IPS-18c (cell line): ENCODE measurements around the gene SH2D5.
"Not testable (repeated sequence)": the region's sequence is repeated elsewhere in the genome, so short reads cannot be mapped to it uniquely, and the experiment has no call there.

ENCODE experiments used
- H3K4me3 ChIP-seq: 2 replicates; pipeline ENCODE4 v1.7.0; 2013; ENCODE audit warnings: low read depth, mild to moderate bottlenecking, low read length, moderate library complexity; ENCODE audit not compliant: insufficient read depth
- H3K9me3 ChIP-seq: one replicate; pipeline ENCODE4 v1.6.1; 2013; ENCODE audit warnings: mild to moderate bottlenecking, low read length, moderate library complexity; ENCODE audit not compliant: control insufficient read depth, insufficient read depth

Gene SH2D5

DNA sequence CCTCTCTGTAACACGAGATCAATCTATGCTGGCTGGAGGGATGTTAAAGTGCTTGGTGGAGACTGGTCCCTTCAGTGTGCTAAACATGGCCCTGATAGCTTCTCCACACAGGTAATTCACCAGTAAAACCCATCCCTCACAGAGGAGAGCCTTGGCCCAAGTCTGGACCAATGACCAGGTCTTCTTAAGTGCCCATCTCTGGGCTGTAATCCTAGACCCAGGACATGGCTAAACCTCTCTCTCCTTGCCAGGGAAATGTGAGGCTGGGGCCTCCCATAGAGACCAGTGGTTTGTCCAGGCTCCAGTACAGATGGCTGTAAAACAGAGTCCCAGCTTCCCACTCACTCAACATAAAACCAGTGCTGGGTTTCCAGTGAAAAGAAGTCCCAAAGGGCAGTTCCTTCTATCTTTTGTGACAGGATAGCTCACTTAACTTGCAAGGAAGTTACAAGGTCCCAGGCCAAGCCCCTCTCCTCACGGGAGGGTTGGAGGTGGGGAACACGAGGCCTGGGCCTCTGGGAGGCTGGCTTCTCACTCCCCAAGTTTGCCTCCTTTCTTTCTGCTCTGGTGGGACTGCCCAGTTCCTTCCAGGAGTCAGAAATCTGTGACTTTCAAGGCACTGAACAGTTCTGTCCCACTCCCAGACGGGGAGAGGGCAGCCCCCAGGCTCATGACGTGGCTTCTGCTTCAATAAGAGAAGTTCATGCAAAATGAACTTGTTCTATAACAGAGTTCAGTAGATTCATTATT is 12.5 kb downstream of the SH2D5 start:
- Histone ChIP-seq H3K4me3 (no peak overlapping the region), H3K9me3 (no peaks in the 10 kb centered on the region)

DNA sequence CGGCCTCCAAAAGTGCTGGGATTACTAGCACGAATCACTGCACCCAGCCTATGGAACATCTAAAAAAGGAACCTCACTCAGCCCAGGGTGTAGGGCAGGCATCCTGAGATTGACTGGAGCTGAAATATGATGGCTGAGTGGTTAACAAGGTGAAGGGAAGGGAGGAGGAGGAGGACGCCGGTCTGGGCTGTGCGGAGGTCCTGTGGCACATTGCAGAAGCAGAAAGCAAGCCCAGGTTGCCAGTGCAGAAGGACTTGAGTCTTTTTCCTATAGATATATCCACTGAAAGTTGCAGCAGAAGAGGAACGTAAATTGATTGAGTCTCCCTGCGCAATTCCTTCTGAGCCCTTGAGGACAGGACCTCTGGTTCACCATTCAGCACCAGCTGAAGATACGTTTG is 13.2 kb downstream of the SH2D5 start:
- Histone ChIP-seq H3K4me3 (no peak overlapping the region), H3K9me3 (no peaks in the 10 kb centered on the region)

DNA sequence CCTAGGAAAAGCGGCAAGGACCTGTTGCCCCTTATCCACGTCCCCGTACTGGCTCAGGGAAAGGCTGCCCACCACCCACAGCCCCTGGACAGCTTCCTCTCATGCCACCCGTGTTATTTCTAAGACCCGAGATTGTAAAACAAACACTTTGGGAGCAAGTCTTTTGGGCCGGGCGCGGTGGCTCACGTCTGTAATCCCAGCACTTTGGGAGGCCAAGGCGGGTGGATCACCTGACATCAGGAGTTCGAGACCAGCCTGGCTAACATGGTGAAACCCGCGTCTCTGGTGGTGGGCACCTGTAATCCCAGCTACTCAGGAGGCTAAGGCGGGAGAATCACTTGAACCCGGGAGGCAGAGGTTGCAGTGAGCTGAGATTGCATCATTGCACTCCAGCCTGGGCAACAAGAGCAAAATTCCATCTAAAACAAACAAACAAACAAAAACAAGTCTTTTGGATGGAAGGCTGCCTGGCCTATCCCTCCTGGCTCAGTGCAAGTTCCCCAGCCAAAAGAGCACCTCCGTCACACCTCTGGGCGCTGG is 14.1 kb downstream of the SH2D5 start:
- H3K4me3 ChIP-seq = peak overlapping the region; percentile 59; the same call in 1 of the 2 replicates
- H3K9me3 ChIP-seq = not testable (repeated sequence)

DNA sequence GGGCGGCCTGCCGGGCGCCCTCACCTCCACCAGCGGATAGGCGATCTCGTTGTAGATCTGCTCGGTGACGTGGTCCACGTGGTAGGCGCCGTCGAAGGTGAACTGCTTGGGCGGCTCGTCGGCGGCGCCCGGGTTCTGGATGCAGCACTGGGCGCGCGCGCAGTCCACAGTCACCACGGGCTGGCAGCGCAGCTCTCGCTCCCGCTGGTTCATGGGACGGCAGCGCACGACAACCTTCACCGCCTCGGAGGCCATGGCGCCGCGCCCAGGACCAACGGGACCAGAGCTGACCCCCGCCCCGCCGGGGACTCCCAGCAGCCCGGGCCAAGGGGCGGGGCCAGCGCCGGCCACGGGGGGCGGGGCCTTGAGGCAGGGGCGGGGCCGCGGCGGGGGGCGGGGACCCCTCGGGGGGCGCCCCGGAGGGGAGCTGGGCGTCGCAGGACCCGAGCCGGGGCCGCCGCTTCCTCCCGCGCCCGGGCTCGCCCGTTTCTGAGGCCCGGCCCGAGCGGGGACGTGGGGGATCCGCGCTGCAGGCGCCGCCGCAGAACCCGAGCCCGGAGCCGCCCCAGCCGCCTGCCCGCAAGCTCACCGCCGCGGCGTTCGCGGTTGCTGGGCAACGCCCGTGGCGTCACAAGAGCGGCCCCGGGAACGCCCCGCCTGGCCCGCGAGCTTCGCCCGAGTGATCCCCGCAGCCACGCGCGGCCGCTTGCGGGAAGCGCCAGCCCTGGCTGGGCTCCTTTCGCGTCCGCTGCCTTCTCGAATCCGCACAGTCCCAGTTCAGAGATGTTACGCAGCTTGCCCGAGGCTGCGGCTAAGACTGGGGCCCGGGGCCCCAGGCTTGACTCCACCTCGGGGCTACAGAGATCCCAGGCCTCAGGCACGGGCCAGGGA is 14.8 kb downstream of the SH2D5 start, which contains the start of gene KIF17:
KIF17 (minus strand) TSS at position 556 of the 891 bp plus-strand sequence; CDS start at position 255, 301 bp downstream.
- Histone ChIP-seq H3K4me3 (peak within 1 kb of the TSS; percentile 60), H3K9me3 (no peaks in the 10 kb centered on the region)

DNA sequence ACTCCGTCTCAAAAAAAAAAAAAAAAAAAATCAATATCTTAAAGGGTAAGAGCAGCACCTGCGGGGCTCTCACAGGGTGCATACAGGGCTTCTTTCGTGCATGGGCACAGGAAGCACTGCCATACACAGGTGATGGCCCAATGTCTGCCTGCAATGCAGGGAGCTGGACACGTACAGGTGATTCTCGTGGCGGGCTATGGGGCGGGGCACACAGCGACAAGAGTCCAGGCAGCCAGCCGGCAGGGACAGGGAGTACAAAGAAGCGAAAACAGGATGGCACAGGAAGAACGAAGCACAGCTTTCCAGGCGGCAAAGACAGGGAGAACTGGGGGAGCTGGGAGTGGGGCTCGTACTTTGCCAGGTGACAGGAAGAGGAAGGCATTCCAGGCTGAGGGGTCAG is 16.3 kb downstream of the SH2D5 start:
- Histone ChIP-seq H3K9me3 (no peaks in the 10 kb centered on the region), H3K4me3 (no peak overlapping the region)

DNA sequence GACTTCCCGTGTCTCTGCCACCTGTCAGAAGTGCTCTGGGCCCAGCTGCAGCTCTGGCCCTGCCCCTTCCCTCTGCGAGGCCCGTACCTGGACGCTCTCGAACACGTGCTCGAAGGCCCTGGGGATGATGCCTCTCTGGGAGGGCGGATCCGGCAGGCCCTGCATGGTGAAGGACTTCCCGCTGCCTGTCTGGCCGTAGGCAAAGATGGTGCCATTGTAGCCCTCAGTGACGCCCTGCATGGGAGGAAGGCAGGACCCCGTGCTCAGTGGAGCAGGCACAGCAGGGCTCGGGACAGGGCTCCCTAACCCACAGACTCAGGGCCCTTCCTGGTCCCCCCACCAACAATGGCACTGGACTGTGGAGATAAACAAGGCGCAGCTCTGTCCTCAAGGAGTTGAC is 17.1 kb downstream of the SH2D5 start:
- Histone ChIP-seq H3K4me3 (no peak overlapping the region), H3K9me3 (no peaks in the 10 kb centered on the region)

DNA sequence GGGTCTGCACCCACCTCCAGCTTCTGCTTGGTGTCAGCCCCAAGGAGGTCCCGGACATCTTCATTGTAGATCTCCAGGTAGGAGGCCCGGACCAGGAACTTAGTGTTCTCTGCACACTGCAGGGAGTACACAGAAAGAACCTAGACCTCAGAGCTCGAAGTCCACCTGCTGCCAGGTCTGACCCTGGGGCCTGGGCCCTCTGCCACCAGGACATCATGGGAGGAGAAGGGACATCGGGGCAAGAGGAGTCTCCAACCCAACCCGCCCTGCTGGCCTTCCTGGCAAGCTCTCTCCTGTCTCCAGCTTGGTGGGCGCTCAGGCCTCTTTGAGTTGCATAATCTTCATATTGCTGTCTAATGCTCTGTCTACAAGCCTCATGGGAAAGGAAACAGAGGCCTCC is 19.1 kb downstream of the SH2D5 start:
- H3K9me3 ChIP-seq = no peaks in the 10 kb centered on the region
- no peak overlapping the region for H3K4me3 ChIP-seq

DNA sequence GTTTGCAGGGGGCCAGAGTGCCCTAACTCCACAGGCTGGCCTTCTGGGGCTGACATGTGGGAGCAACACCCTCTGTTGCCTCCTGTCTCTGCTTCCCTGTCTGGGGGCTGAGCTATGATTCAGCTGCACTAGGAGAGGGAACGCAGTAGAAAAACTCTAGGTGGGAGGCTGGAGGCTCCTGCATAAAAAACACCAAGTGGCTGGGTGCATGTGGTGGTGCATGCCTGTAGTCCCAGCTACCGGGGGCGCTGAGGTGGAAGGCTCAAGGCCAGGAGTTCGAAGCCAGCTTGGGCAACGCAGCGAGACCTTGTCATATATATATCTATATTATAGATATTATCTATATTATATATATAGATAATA is 20.3 kb downstream of the SH2D5 start:
- H3K4me3 ChIP-seq = no peak overlapping the region
- H3K9me3 ChIP-seq = no peaks in the 10 kb centered on the region

DNA sequence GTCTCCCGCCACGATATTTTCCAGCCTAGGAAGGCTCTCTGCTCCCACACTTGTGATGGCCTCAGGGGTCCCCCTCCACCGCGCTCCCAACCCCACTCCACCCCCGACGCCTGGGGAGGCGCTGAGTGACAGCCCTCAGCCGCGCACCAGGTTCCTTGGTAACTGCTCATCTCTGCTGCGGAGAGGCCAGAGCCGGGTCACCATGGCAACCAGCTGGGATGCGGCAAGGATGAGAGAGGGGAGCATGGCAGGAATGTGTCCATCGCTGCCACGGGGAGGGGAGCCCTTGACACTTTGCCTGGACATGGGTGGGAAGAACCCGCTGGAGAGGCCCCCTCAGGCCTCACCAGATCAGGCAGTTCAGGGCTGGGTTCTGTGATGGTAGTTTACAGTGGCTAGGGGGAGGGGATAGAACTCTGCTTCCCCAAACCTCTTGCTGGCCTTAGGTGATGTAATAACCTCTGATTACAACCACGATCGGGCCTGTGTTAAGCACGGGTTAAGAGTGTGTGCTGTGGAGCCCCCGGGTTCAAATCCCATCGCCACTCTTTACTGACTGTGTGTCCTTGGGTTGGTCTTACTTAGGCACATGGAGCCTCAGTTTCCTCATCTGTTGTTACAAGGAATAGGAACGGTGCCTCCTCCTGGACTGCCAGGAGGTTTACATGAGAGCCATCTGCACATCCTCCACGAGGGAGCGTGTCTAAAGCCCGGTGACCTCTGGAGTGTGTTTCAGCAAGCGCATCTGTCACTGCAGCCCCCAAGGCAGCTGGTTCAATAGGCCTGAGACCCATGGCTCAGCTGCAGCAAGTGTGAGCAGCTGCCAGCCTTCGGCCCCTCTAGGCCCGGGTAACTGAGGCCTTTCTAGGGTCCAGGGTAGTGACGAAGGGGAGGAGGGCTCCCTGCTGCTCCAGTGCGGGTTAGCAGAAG is 21.0 kb downstream of the SH2D5 start:
- no peak overlapping the region for H3K4me3 ChIP-seq

DNA sequence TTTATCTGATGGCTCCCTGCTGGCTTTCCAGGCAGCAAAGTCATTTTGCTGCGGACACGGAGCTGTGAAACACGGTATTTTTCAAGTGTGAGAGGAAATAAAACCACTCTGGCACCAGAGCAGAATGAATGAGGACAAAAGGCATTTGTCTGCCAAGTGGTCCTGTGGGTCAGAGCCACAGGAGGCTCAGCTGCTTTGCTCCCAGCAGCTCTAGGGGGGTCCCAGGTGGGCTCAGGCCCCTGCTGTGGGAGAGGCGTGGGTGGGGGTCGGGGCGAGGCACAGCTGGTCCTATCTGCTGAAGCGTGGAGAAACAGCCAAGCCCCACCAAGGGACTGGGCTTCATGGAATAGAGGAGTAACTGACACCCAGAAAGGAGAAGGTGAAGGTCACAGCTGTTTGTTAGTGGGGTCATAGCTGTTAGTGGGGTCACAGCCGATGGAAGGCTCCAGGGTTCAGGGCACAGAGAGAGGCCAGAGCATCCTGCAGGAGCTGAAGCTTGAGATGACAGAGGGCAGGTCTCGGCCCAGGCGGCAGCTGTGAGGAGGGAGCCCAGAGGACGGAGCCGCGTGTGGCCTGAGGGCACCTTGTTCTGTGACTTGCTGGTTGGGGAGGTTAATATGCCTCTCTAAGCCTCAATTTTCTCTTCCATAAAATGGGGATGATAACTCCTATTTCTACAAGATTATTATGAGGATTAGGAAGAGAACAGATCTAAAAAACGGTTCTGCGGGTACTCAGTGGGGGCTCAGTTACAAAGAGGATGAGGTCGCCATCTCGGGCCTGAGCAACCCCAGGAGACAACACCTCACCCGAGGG is 21.8 kb downstream of the SH2D5 start:
- H3K9me3 ChIP-seq = no peaks in the 10 kb centered on the region
- H3K4me3 ChIP-seq = no peak overlapping the region

More for the DNA sequence above, 21.0 kb downstream of the SH2D5 start:
- no peaks in the 10 kb centered on the region for H3K9me3 ChIP-seq

DNA sequence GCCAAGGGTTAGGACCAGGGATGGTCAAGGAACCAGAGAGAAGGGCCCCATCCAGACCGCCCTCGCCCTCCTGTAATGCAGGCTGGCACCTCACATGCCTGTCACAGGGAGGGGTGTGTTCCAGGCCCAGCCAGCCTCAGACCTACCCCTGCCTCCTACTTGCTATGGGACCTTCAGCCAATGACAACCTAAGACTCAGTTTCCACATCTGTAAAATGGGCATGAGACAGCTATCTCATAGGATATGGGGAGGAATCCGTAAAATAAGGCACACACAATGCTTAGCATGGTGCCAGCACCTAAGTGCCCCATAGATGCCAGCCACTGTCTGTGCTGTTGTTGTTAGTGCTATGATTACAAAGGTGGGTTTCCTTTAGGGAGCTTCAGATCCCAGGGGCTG is 22.6 kb downstream of the SH2D5 start:
- H3K4me3 ChIP-seq = no peak overlapping the region
- no peaks in the 10 kb centered on the region for H3K9me3 ChIP-seq

DNA sequence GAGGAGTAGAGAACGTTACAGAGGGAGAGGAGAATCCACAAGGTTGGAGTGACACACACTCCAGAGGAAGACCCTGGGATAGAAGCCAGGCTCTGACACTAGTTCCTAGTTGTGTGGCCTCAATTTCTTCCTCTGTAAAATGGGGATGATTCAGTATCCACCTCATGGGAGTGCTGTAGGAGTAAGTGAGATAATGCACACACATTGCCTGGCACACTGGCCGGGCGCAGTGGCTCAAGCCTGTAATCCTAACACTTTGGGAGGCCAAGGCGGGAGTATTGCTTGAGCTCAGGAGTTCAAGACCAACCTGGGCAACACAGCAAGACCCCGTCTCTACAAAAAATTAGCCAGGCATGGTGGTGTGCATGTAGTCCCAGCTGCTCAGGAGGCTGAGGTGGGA is 23.6 kb downstream of the SH2D5 start:
- H3K9me3 ChIP-seq = no peaks in the 10 kb centered on the region
- H3K4me3 ChIP-seq = no peak overlapping the region

DNA sequence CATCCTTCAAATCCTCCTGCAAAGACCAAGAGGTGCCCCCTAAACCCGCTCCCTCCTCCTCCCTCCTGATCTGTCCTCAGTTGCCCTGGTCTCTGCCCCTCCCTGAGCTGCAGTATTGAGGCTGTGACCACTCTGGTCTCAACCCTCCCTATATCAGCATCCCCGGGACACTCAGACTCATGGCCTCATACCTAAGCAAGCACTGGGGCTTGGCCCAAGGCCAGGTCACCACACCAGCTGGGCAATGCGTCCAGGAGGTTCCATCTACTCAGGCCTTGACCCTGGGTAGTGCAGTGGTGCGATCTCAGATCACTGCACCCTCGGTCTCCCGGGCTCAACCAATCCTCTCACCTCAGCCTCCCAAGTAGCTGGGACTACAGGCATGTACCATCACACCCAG is 24.4 kb downstream of the SH2D5 start:
- H3K9me3 ChIP-seq = no peaks in the 10 kb centered on the region
- no peak overlapping the region for H3K4me3 ChIP-seq

DNA sequence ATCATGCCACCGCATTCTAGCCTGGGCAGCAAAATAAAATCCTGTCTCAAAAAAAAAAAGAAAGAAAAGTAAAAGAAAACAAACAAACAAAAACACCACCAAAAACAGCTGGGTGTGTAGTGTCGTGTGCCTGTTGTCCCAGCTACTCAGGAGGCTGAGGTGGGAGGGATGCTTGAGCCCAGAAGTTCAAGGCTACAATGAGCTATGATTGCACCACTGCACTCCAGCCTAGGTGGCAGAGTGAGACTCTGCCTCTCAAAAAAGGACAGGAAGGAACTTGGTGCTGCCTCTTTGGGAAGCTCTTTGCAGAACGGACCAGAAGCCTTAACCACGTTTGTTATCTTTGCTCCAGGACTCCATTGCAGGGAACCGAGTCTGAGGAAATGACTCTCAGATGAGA is 25.7 kb downstream of the SH2D5 start:
- H3K9me3 ChIP-seq = no peaks in the 10 kb centered on the region
- no peak overlapping the region for H3K4me3 ChIP-seq

DNA sequence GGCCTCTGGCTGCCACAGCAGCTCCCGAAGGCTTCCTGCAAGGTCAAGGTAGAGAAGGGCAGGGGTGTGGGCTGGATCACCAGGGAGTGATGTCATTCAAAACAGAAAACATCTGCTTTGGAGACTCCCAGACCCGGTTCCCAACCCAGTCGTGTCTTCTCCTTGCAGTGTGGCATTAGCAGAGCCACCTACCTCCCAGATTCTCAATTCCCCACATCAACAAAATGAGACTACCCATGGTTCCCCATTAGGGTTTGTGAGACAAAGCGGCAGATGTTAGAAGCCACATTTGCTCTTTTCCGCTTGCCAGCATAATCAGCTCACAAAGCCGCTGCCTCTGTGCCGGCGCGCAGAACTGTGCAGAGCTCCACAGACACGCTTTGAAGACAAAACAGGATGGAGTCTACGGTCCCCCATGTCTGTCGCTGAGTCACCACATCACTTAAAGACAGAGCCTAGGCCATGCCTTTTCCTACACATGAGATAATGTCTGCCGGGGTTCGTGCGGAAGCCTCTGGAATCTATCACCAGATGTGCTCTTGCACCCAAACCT is 27.2 kb downstream of the SH2D5 start:
- Histone ChIP-seq H3K4me3 (no peak overlapping the region), H3K9me3 (no peaks in the 10 kb centered on the region)
